HK-2 (cell line): ENCODE data around the gene RNF148.

Source experiments
- DNase-seq: peaks from one replicate; pipeline ENCODE4 v3.0.0-alpha.2; 2018; ENCODE audit not compliant: unreplicated experiment

The RNF148 gene, protein sequence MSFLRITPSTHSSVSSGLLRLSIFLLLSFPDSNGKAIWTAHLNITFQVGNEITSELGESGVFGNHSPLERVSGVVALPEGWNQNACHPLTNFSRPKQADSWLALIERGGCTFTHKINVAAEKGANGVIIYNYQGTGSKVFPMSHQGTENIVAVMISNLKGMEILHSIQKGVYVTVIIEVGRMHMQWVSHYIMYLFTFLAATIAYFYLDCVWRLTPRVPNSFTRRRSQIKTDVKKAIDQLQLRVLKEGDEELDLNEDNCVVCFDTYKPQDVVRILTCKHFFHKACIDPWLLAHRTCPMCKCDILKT

DNA sequence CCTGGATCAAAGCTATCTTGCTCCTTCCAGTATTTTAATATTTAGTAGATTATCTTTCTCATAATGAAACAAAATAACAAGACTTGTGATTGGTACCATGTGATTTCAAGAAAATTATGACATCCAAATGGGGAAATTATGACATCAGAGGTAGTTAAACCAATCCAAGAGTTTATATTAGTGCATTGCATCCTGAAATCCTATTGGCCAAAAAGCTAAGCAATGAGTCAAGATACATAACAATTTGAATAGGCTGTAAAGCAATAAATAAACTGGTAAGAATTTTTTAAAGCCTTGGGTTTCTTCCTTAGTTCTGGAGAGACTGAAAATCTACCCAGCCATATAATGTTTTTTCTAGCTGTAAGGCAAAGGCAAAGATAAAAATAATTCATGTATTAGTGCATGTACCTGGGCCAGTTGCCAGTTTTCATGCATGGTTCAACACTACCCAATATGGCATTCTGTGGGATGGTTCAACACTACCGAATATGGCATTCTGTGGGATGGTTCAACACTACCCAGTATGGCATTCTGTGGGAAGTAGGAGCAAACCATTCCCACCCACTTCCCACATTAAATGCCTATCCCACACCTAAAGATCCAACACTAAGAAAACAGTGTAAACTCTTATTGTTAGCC is at the start of gene RNF148:
Gene RNF148, minus strand, starts transcription at position 51 of the 639 bp plus-strand sequence. CDS start 172 bp downstream, outside the sequence.
- no peak for DNase-seq

- DNase-seq: no peak
Observed at GRCh38 chr7:122750389-122750788, 47.7 kb upstream of the RNF148 start.

DNA sequence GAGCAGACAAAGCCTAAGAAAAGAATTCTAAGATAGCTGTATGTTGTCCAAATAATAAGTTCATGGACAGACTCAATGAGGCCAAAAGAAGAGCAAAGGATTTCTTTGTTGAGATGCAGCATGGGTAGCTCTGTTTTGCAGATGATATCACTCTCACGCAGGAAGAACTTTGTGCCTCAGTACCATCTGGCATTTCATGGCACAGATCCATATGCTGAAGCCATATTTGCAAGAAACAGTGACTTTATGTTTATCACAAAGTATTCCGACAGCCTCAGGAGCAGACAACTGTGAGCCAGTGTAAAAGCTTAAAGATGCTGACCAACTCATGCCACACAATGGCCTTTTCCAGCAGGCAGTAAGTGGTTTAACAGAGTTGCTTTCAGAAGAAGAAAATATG is 45.5 kb upstream of the RNF148 start:
- no peak for DNase-seq

- no peak for DNase-seq
Observed at GRCh38 chr7:122746948-122747347, 44.2 kb upstream of the RNF148 start.

GRCh38 chr7:122743211-122743610 is 40.5 kb upstream of the RNF148 start:
- no peak for DNase-seq

DNA sequence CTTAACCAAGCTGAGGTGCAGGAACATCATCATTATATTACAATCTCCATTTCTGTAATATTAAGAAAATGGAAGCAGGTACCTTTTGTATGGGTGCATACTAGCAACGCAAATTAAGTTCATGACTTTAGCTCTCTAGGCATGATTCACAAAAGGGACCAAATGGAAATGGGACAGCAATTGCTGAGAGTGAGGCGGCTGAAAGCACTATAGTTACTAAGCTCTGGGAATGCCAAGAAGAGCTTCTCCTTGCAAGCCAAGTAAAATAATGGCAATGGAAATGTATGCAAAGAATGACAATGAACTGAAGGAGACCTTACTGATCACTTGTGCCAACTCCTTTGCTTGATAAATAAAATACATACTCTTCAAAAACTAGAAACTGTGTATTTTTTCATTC is 36.2 kb upstream of the RNF148 start:
- DNase-seq: no peak

- DNase-seq: no peak
Observed at GRCh38 chr7:122736183-122736582, 33.5 kb upstream of the RNF148 start.

GRCh38 chr7:122727759-122728158 is 25.0 kb upstream of the RNF148 start:
- DNase-seq: no peak

GRCh38 chr7:122727354-122727753 is 24.6 kb upstream of the RNF148 start:
- DNase-seq: no peak

DNA sequence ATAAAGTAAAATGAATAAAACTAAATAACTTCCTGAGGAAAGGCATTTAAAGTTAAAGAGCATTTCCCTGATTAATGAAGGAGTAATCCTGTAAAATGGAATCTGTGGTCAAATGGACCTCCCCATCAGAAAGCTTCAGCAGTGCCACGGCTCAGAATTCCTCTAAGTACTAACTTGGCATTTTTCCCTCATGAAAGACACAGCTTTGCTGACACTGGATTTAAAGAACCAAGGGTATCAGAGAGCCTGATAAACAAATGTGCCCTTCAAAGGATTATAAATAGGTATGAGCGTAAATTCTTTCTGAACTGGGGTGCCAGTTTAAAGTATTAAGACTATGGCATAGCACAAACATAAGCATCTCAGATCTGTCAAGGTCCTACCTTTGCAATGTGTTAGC is 24.2 kb upstream of the RNF148 start:
- no peak for DNase-seq

- no peak for DNase-seq
Observed at GRCh38 chr7:122724366-122724765, 21.6 kb upstream of the RNF148 start.

DNA sequence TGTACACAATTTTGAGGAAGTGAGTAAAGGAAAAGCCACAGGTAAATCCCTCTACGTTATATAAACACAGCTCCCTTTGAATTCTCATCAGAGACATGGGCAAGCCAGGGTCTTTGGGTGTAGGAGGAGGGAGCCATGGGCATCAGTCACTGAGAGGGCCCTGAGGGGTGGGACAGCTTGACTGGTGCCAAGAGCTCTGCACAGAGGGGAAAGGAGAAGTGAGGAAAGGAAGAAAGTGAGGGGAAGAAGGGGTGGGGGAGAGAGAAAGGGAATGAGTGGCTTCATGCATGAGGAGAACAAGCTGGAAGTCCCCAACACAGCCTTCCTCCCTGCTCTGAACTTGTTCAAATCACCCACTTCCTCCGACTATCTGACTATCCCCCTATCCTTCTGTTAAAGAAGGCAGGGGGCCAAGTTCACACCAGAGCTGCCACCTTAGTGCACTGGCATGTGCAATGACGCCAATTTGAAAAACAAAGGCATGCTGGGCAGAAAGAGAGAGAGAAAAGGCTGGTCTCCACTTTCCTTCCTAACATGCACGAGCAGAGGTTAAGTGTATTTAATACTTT is 16.4 kb upstream of the RNF148 start:
- no peak for DNase-seq

- DNase-seq: no peak
Observed at GRCh38 chr7:122717356-122718089, 14.8 kb upstream of the RNF148 start.

GRCh38 chr7:122715183-122715582 is 12.5 kb upstream of the RNF148 start:
- no peak for DNase-seq

- DNase-seq: no peak
Observed at GRCh38 chr7:122710916-122711315, 8.2 kb upstream of the RNF148 start.

DNA sequence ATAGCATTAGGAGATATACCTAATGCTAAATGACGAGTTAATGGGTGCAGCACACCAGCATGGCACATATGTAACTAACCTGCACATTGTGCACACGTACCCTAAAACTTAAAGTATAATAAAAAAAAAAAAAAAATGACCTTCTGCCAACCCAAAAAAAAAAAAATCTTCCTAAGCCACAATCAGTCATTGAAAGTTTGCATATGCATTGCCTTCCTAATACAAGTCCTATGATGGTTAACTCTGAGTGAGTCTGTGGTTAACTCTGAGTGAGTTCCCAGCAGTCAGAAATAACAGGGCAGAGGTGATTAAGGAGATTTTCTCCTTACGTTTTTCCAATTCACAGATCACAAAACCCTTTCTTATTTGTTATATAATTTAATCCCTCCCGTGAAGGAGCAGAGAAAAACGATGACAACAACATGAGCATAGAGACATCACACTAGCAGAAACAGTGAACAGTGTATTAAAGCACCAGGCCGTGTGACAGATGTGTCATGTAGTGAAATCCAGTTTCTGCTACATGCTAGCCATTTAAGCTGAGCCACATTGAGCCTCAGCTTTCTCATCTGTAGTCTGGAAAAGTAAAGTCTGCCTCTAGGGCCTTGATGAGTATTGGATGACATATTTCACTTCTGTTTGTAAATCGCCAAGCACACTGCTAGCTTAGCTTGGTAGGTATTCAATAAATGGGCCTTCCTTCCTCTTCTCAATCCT is 7.4 kb upstream of the RNF148 start:
- DNase-seq: no peak

DNA sequence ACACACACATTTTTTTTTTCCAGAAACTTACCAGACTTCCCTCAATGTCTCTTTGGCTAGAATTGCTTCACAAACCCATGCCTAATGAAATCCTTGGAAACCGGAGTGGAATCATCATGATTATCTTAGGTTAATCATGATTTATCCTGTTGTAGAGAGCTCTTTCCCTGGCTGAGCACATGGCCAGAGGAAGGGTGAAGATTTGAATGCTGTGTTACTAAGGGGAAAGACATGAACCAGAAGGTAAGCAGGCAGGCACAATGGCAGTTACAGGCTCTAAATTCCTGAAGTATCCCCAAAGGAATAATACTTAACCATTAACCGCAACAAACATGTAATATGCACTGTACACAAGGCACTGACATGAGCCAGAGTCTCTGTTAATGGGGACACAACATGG is 4.1 kb upstream of the RNF148 start:
- no peak for DNase-seq

- no peak for DNase-seq
Observed at GRCh38 chr7:122699017-122699416, 3.7 kb downstream of the RNF148 start, which contains the start of gene RNF133. RNF133 (minus strand) TSS chr7:122699117; CDS start chr7:122698918, 199 bp downstream.

- DNase-seq: no peak
Observed at GRCh38 chr7:122695816-122696215, 6.9 kb downstream of the RNF148 start.

DNA sequence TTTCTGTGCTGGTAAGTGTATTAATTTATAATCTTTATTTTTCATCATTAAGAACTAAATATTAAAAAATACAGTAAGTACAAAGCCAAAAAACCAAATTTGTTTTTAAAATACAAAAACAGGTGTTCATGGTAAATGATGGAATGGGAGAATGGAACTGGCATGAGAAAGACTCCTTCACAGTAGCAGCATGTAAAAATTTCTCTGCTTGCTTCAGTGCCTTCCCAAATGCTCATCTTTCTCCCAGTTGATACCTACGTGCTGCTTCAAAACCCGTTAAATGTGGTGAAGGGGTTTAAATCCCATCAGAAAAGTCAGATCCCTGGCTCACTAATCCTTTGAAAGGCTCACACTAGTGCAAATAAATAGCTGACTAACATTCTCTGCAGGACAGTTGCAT is 8.0 kb downstream of the RNF148 start:
- DNase-seq: no peak

GRCh38 chr7:122692769-122693309 is 9.9 kb downstream of the RNF148 start:
- no peak for DNase-seq
